Activated CD4-positive, alpha-beta T cell treated with anti-CD3 and anti-CD28 coated beads, Interleukin-2, Interleukin-4, amounts not matched to agents 100 ng/mL and 50 ng/mL, durations not matched to agents 16 hours and 8 hours (primary cell): ENCODE data around the gene PPP1R13B.
"Not testable (repeated sequence)": the region's sequence is repeated elsewhere in the genome, so short reads cannot be mapped to it uniquely, and the experiment has no call there.

Experiments used
- DNase-seq: peaks from one replicate; pipeline ENCODE4 v3.0.0-alpha.2; 2020; ENCODE audit warnings: low spot score

Gene PPP1R13B

GRCh38 chr14:103699901-103700752, 147.2 kb downstream of the PPP1R13B start:
- DNase-seq = no peak

- DNase-seq = no peak
Observed at GRCh38 chr14:103699261-103699661, 148.1 kb downstream of the PPP1R13B start.

DNA sequence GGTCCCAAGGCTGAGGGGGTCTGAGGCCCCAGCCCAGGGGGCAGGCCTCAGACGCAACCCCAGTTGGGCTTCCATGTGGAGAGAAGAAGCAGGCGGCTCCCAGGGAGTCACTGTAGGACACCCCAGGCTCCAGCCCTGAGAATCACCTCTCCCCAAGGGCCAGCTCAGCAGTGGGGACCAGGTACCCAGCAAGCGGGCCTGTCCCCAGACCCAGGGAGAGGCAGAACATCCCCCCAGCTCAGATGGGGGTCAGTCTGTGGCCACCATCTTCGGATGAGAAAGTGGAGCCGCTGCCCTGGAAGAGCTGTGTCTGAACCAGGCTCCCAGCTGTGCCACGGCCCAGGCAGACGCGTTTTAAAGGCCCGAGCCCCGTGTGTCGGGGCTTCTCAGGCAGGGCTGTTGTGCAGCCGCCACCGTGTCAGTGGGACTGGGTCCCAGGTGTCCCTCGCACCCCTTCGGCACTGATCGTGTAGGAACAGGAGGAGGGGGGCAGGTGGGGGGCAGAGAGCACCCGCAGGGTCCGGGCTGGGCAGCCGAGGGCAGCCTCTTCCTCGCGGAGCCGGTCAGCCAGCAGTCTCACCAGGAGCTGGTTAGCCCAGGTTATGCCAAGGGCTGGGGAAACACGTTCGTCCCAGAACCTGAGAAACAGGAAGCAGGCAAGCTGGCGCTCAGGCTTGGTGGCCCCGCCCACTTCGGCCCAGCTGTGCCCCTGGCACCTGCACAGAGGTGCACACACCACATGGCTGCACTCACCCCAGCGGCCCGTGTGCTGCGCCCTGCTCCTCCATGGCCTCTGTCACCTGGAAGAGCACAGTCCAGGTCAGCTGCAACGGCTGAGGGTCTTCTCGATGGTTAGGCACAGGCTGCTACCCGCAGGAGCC, 148.8 kb downstream of the PPP1R13B start:
- no peak for DNase-seq

- DNase-seq = no peak
Observed at GRCh38 chr14:103697603-103698379, 149.6 kb downstream of the PPP1R13B start.

GRCh38 chr14:103697206-103697602, 150.2 kb downstream of the PPP1R13B start:
- DNase-seq = no peak

DNA sequence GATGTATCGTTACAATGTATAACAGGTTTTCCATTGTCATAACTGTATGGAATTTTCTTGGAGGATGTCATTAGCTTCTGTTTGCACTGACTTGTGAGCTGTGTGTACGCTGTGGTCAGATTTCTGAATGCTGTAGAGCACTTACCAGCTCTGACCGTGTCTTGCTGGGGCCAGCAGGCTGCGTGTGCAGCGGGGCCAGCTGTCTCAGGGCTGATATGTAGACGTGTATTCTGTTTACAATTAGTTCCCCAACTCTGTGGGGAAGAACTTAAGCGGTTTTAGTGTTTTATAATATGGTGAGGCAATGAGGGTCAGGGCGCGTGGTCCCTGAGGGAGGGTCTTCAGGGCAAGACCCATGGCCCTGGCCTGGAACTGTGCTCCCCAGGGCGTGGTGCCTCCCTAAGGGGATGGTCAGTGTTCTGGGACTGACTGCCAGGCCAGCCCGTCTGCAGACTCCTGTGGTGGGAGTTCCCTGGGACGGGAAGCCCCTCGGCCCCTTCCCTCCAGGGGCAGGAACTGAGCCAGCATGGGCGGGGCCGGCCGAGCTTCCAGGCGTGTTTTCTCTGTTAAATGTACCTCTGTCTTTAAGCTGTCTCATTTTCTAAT, 150.8 kb downstream of the PPP1R13B start:
- DNase-seq = no peak

GRCh38 chr14:103696070-103696402, 151.3 kb downstream of the PPP1R13B start:
- no peak for DNase-seq

DNA sequence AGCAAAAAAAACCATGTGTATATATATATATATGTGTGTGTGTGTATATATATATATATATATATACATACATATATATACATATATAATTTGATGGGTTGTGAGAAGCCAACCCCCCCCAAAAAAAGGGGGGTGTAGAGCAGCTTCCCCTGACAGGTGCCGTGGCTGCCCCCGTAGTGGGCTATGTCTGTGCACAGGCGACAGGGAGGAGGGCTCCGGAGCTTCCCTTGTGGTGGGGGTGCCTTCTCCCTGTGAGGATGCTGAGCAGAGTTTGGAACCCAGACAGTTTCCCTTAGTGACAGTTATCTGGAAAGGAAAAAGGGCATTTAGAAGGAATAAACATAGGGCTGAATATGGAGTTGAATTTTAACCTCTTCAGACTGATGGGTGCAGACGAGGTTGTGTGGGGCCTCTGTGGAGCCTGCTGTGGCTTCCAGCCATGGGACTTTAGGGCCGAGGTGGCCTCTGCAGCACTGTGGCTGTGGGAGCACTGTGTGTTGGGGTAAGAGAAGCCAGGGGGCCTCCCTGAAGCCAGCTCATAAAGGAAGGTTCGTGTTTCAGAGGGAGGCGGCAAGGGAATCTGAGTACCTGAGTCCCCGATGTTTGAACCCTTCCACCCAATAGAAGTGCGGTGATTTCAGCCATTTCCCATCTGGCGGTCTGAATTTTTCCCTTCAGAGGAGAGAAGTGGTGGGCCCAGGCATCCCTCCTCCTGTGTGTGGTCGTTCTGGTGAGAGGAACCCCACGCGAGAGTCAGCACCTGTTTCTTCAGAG, 151.9 kb downstream of the PPP1R13B start:
- no peak for DNase-seq

DNA sequence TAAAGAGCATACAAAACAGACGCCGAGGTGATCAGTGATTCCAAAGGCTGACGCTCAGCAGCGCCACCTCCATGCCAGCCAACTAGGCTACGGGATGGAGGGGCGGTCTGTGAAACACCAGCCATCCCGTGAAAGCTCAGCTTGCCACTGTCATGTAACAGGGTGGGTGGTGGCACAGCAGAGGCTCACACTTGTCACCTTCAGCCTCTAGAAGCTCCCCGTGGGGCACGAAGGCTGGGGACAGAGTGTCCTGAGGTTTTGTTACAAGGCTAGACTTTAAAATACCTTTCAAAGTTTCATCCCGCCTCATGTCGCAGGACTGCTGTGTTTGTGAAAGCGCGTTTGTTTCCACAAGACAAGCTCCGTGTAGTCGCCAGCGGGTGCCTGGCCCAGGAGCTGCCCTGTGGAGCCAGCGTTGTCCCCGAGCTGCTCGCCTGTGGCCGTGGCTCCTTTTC, 152.8 kb downstream of the PPP1R13B start:
- no peak for DNase-seq

DNA sequence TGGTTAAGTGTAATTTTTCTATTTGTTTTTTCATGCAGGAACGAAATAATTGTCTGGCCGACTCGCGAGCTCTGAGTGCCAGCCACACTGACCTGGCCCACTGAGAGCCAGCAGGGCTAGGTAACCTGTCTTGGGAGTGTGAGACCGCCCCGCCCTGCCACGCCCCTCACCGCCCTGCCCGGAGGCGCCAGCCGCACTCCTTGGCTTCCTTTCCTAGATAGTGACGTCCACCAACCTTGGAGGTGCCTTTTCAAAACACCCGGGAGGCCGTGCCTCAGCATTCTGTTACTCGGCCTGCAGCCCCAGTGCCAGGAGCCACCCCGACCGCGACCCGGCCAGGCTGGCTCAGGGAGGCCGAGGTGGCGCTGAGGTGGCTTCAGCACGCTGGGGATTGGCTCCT, 153.9 kb downstream of the PPP1R13B start:
- DNase-seq = no peak

DNA sequence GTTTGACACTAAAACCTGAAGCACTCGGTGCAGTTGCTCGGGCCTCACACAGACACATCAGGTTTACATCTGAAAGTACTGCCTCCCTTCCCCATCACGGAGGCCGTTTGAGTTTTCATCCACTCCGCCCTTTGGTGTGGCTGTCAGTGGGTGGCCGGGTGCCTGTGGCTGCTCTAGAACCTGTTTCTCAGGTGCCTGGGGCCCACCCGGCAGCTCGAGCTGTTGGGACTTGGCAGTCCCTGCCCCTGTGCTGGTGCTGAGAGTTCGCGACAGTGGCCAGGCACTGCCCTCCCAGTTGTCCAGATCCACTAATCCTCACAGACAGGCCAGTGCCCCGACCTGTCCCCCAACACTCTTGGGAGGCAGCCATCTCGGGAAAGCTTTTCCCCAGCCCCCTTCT, 154.5 kb downstream of the PPP1R13B start:
- no peak for DNase-seq

DNA sequence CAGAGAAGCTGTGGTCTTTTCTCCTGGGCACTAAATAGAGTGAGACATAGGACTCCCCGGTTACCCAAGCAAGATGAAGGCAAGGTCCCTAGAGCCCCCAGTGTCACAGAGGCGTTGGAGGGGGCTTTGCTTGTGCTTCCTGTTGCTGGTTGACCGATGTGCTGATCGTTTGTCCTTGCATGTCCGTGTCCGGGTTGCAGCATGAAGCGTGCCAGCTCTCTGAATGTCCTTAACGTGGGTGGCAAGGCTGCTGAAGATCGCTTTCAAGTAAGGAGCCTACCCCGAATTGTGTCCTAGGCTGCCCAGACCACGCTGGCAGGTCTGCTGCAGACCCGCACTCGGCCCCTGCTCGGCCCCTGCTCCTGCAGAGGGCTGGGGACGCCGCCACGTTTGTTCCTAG, 155.2 kb downstream of the PPP1R13B start:
- no peak for DNase-seq

DNA sequence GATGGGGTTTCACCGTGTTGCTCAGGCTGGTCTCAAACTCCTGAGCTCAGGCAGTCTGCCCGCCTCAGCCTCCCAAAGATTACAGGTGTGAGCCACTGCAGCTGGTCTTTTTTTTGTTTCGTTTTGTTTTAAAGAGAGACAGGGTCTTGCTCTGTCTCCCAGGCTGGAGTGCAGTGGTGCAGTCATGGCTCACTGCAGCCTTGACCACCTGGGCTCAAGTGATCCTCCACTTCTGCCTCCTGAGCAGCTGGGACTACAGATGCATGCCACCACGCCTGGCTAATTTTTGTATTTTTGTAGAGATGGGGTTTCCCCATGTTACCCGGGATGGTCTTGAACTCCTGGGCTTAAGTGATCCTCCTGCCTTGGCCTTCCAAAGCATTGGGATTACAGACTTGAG, 155.7 kb downstream of the PPP1R13B start:
- not testable (repeated sequence) for DNase-seq

DNA sequence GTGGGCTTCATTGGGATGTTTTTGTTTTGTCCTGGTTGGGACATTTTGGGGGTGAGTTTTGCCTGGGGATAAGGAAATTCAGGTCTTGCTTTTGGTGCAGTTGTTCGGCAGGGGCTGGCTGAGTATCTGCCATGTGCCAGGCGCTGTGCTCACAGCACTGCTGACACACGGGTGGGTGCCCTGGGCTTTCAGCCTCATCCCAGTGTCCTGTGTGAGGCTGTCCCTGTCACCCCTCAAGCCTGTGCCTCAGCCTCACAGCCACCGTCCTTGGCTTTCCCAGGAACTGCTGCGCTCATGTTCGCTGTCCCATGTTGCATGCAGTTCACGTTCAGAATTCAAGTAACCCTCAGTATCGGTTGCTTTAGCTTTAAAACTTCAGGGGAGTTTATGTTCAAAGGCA, 157.0 kb downstream of the PPP1R13B start:
- DNase-seq = no peak

DNA sequence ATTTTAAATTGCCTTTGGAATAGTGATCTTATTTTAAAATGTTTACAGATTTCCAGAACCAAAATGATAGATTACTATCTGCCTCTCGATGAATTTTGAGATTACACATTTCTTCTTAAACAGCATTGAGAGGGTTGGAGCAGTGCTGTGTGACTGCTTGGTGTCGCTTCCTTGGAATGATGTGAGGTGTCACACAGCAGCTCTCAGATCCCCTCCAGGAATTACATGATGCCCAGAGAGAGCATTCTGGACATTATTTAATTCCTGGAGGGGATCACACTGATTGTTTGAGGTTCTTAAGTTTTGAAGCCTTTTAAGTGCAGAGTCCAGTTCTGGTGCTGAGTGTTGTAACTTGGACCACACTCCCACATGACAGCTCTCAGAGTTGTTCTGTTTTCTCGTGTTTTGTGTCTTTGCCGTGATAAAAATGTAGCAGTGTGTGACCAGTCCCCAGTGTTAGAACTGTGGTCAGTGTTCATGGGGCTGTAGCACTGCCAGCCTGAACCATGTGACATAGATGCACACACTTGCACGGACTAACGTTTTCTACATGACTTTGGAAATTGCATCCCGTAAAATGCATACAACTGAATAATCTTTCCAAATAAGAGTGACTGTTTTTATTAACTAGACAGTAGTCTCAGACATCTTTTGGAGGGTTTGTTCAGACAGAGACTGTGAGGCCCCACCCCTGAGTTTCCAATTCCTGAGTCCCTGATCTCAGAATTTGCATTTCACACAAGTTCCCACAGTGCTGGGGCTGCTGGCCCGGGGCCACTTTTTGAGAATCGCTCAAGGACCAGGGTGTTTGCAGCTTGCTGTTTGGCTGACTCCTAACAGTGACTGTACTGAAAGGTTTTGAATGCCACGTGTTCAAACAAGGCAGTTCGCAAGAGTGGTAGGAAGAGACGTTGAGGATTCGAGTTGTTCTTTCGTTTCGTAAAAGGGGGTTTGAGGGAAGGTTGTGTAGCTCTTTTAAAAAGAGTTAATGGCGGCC, 158.2 kb downstream of the PPP1R13B start:
- DNase-seq = no peak

- DNase-seq = no peak
Observed at GRCh38 chr14:103688441-103688840, 158.9 kb downstream of the PPP1R13B start.

DNA sequence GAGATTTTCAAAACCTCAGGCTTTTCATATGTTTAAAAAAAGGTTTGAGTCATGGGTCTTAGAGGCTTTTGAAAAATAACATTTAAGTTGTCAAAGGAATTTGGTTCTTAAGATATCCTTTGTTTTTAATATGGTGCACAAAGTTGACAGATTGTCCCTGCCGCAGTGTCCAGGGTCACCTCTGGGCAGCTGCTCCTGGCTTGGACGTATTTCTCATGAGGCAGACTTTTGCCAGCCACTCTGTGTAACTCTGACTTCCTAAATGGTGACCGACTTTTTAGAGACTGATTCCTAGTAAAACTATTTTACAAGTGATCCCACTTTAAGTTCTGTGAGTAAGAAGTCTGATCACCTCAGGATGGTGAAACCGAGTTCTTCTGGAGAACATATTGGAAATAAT, 159.7 kb downstream of the PPP1R13B start:
- DNase-seq = no peak

GRCh38 chr14:103686831-103687485, 160.4 kb downstream of the PPP1R13B start:
- no peak for DNase-seq
